Left lung (tissue), 10 donors: ENCODE data around the gene SPR. TPM values are rescaled to one million over a fixed set of nuclear protein-coding genes. Genes with fewer than 3 reads are reported as not detected.

Experiments
- ATAC-seq: fragments of 200-7000 bp; cut with Tn5 transposase; one replicate; pipeline ENCODE4 v1.9.1; 2020; ENCODE audit warnings: moderate library complexity
- DNase-seq, 4 donors: peaks; one replicate each; pipeline ENCODE4 v3.0.0-alpha.2; 2013 to 2020
- H3K27ac ChIP-seq, 2 donors: fragments of 200-600 bp; sonication (generic) in 1 of 2; one replicate each; pipeline versions ENCODE4 v1.5.0 to v1.8.0; 2020 to 2021
- H3K27me3 ChIP-seq, 2 donors: fragments of 200-600 bp; sonication (generic) in 1 of 2; one replicate each; pipeline versions ENCODE4 v1.5.0 to v1.8.0; 2020 to 2021
- H3K36me3 ChIP-seq, 2 donors: fragments of 200-600 bp; sonication (generic) in 1 of 2; one replicate each; pipeline versions ENCODE4 v1.5.0 to v1.8.0; 2020 to 2021
- H3K4me1 ChIP-seq, 2 donors: fragments of 200-600 bp; one replicate each; pipeline ENCODE4 v1.8.0; 2021
- H3K4me3 ChIP-seq, 2 donors: fragments of 200-600 bp; sonication (generic) in 1 of 2; one replicate each; pipeline versions ENCODE4 v1.5.0 to v1.8.0; 2020 to 2021; ENCODE audit warnings: mild to moderate bottlenecking in 1 of 2
- H3K9me3 ChIP-seq, 2 donors: fragments of 200-600 bp; sonication (generic) in 1 of 2; one replicate each; pipeline versions ENCODE4 v1.5.0 to v1.8.0; 2020 to 2021
- CTCF ChIP-seq, 2 donors: fragments of 200-600 bp; sonication (generic) in 1 of 2; IDR thresholded peaks; one replicate each; pipeline versions ENCODE4 v1.5.0 to v1.8.0; 2021; ENCODE audit warnings: antibody characterized with exemption in 2 of 2
- intact Hi-C, 2 donors: fragments of 100-400 bp; cut with DNase I; formaldehyde crosslinking; loops; one replicate each; pipeline versions ENCODE4 v1.11.2 to v1.14.2; 2022
- polyA plus RNA-seq, 6 donors: library from polyadenylated mRNA; unstranded; fragments of 120-200 nt; gene quantifications; one replicate each; pipeline ENCODE4 v1.2.1, GENCODE V29; 2013; ENCODE audit not compliant: insufficient read length in 6 of 6
- total RNA-seq, 2 donors: library from RNA; stranded (reverse); fragmentation: NEBNext Ultra II Directional; extraction: Animal tissue kit (Norgen Biotek cat#: 25700); gene quantifications; one replicate each; pipeline ENCODE4 v1.2.1, GENCODE V29; 2021
- donor health status: DM: no; HTN: yes; CAD: no.
- donor health status: DM: no; HTN: no; CAD: no.

SPR gene
- total and polyA plus RNA-seq, 8 donors: 5.2 to 41.9 (median 6.0) TPM

- Histone ChIP-seq H3K36me3 (no peaks in the 10 kb centered on the region), H3K27me3 (peaks cover 73 to 100% of the 10 kb centered on the region in 2 donors), H3K4me3 (no peak overlapping the region), H3K4me1 (peaks cover 0 to 14% of the 10 kb centered on the region in 2 donors), H3K27ac (no peak overlapping the region), H3K9me3 (no peaks in the 10 kb centered on the region)
- no peak for ATAC-seq
- intact Hi-C loops: no loop called here
- no peak for DNase-seq
- no peak for TF ChIP-seq CTCF (IDR thresholded peaks at IDR 0.05)
These were observed 39.7 kb downstream of the SPR start for GRCh38 chr2:72926811-72927465.

GRCh38 chr2:72927619-72928550, 40.7 kb downstream of the SPR start:
- intact Hi-C loops: no loop called here
- no peak for TF ChIP-seq CTCF (IDR thresholded peaks at IDR 0.05)
- no peak overlapping the region for H3K4me3 ChIP-seq
- DNase-seq: no peak
- no peak for ATAC-seq
- peaks cover 0 to 14% of the 10 kb centered on the region in 2 donors for H3K4me1 ChIP-seq
- H3K27ac ChIP-seq: no peak overlapping the region
- no peaks in the 10 kb centered on the region for H3K36me3 ChIP-seq
- peaks cover 63 to 99% of the 10 kb centered on the region in 2 donors for H3K27me3 ChIP-seq
- H3K9me3 ChIP-seq: no peaks in the 10 kb centered on the region

GRCh38 chr2:72929010-72929409, 41.8 kb downstream of the SPR start:
- no peak overlapping the region for H3K4me3 ChIP-seq
- no peak for DNase-seq

GRCh38 chr2:72931280-72931910, 44.2 kb downstream of the SPR start:
- Histone ChIP-seq H3K27ac (no peak overlapping the region), H3K36me3 (no peaks in the 10 kb centered on the region), H3K4me3 (no peak overlapping the region), H3K4me1 (no peaks in the 10 kb centered on the region), H3K9me3 (no peaks in the 10 kb centered on the region), H3K27me3 (peaks cover 28 to 78% of the 10 kb centered on the region in 2 donors)
- TF ChIP-seq CTCF (IDR thresholded peaks at IDR 0.05): no peak
- peak in 2 of 4 donors; percentile 28 to 57 for DNase-seq
- intact Hi-C loops: no loop called here
- no peak for ATAC-seq

More at GRCh38 chr2:72929010-72929409, 41.8 kb downstream of the SPR start:
- ATAC-seq: no peak
- peaks cover 0 to 10% of the 10 kb centered on the region in 2 donors for H3K4me1 ChIP-seq
- no peak for TF ChIP-seq CTCF (IDR thresholded peaks at IDR 0.05)
- no peaks in the 10 kb centered on the region for H3K9me3 ChIP-seq
- H3K27me3 ChIP-seq: peaks cover 52 to 99% of the 10 kb centered on the region in 2 donors
- no peak overlapping the region for H3K27ac ChIP-seq
- no peaks in the 10 kb centered on the region for H3K36me3 ChIP-seq
- intact Hi-C loops: no loop called here
